Activated gamma-delta T cell treated with Interleukin-2 at 50 U/mL for 16 hours (primary cell): ENCODE measurements around the gene HOXC13.

Experiments
- DNase-seq: peaks from one replicate; pipeline ENCODE4 v3.0.0-alpha.2; 2020

Gene HOXC13, protein sequence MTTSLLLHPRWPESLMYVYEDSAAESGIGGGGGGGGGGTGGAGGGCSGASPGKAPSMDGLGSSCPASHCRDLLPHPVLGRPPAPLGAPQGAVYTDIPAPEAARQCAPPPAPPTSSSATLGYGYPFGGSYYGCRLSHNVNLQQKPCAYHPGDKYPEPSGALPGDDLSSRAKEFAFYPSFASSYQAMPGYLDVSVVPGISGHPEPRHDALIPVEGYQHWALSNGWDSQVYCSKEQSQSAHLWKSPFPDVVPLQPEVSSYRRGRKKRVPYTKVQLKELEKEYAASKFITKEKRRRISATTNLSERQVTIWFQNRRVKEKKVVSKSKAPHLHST

DNA sequence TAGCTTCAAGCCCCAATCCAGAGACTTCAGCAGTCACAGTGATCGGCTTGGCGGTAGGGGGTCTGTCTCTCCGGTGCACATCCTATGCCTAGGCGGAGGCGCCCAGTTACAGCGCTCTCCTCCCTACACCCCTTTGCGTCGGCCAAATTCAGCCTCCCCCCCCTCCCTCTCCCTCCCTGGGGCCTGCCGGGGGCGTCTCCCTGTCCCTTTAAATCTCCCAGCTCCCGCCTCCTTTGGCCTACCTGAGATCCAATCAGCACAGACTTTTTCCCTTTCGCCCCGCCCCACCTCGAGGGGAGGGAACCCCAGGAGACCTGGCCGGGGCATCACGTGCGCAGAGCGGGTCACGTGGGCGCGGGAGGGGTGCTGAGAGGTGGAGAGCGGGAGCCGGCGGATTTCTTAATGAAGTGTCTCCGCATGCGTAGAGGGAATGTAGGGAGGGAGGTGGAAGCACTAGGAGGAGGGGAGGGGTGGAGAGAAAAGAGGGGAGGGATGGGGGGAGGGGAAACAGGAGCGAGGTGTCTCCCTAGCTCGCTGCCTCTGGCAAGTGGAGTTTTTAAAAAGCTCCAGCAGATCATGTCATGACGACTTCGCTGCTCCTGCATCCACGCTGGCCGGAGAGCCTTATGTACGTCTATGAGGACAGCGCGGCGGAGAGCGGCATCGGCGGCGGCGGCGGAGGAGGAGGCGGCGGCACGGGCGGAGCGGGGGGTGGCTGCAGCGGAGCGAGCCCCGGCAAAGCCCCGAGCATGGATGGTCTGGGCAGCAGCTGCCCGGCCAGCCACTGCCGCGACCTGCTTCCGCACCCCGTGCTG, at the start of gene HOXC13:
TSS of gene HOXC13 (plus strand) at position 506 of the 815 bp plus-strand sequence. CDS start at position 582, 76 bp downstream.
- no peak for DNase-seq

DNA sequence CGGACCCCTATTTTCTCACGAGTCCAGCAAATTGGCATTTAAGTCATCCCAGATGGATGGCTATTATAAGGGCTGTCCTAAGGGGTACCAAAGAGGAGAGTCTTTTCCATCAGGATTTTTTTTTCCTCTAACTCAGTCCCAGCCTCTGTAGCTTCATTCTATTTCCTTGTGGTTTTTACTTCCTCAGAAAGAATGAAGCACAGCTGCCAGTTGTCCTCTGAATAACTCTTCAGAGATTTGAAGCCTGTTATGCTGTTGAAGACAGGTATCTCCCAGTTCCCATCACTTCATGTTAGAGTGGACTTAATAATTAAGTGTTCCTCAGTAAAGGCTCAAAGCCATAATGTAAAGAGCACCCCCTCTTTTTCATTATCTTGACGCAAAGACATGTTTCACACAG, 48.5 kb upstream of the HOXC13 start:
- no peak for DNase-seq

DNA sequence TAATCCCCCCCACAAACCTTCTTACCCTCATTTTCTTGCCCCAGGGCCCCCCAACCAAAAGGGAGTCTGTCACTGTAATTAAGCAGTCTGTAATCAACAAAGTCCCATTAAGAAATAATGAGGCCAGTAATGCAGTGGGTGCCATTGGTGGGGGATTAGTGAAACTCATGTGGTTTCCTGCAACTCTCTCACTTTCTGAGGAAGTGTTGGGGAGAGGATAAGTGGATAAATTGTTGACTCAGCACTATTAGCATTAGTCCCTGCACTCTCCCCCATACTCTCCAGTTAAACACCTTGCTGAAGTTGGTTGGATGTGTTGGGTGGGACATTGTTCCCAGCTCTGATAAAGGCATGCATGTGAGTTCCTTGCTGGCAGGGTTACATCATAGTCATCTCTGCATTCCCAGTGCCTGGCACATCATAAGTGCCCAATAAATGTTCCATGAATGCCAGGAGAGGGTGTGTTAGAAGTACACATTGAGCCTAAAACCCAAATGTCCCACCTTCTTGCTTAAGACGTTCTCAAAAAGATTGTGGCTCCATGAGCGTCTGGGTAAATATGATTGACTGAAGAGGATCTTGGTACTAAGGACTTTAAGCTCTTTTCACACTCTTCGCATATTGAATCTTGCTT, 45.8 kb upstream of the HOXC13 start:
- no peak for DNase-seq

DNA sequence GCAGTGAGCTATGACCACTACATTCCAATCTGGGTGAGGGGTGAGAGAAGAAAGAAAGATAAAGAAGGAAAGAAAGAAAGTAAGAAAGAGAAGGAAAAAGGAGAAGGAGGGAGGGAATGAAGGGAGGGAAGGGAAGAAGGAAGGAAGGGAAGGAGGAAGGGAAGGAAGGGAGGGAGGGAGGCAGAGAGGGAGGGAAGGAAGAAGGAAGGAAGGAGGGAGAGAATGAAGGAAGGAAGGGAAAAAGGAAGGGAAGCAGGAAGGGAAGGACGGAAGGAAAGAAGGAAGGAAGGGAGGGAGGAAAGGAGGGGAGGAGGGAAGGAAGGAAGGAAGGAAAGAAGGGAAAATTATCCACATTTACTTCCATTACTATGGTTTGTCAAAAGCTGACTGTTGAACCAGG, 39.4 kb upstream of the HOXC13 start:
- no peak for DNase-seq

DNA sequence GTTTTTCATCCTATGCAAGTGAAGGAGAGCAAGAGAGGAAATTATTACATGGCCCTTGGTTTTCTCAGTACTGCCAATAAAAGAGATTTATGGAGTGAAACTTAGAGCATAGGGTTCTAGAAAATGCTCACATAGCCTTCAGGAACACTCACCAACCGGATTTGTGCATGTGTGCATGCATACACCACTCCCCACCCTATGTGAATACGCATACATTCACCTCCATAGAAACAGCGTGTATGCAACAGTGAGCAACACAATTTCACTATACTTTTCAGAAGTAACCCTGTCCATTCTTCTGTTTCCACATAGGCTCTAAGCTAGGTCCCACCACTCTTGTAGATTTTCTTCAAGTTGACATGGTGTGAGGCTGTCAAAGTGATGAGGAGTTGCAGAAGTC, 31.5 kb upstream of the HOXC13 start:
- DNase-seq: no peak

DNA sequence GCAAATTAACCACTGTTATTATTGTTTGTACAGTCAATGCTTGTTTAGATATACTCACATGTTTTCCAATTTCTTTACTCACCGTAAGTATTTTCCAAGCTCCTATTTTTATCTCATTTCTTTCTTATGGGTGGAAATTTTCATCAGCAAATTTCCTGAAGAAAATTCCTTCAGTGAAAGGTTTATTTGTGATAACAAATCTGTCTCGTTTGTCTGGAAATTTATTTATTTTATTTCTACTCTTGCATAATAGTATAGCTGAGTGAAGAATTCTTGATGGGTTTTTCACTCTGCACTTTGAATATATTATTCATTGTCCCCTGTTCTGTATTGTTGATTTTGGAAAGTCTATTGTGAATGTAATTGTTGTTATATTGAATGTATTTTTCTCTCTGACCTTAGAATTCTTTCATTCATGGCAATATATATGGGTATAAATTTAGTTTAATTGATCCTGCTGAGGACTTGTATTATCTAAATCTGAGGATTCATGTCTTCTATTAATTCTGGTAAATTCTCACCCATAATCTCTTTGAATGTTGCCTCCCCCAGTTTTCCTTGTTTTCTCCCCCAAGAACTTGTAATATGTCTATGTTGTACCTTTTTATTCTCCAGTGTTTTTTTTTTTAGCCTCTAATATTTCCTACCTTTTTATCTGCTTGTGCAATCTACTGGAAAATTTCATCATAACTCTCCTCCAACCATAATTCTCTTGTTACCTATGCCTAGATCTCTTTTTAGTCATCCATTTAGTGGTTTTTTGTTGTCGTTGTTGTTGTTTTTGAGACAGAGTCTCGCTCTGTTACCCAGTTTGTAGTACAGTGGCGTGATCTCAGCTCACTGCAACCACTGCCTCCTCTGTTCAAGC, 21.6 kb upstream of the HOXC13 start:
- no peak for DNase-seq

DNA sequence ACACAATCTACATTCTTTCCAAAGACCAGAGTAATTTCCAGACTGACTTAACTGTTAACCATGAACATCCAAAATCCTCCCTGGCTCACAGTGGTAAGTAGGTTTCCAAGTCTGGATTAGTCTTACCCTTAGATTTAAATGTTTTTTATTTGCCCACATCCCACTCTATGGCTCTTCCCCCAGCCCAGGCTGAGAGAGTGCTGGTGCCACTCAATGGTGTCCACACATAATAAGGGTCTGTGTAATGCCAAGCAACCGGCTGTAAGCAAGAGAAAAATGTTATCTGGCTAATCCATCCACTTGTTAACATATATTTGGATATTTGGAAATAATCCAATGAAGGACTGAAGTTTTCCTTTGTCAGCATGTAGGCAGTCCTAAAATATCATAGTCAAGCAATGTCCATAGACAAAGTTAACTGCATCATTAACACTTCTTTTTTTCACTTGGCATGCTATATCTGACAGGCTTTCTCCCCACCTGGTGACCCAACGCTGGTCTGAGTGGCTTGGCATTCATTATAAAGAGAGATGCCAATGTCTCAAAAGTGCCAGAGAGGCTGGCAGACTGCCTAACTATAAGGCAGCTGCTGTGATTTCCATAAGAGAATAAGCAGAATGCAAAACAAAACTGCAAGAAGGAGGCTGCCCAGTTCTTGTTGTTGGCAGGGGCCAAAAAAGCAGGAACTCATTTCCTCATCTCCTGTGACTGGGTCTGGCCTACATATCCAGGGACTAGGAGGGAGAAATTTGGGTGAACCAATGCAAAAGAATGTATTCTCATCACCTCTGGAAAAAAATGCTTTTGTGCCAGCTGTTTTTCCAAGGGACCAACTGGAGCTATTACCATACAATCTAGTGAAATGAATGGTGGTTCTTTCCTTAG, 13.9 kb upstream of the HOXC13 start:
- DNase-seq: no peak

DNA sequence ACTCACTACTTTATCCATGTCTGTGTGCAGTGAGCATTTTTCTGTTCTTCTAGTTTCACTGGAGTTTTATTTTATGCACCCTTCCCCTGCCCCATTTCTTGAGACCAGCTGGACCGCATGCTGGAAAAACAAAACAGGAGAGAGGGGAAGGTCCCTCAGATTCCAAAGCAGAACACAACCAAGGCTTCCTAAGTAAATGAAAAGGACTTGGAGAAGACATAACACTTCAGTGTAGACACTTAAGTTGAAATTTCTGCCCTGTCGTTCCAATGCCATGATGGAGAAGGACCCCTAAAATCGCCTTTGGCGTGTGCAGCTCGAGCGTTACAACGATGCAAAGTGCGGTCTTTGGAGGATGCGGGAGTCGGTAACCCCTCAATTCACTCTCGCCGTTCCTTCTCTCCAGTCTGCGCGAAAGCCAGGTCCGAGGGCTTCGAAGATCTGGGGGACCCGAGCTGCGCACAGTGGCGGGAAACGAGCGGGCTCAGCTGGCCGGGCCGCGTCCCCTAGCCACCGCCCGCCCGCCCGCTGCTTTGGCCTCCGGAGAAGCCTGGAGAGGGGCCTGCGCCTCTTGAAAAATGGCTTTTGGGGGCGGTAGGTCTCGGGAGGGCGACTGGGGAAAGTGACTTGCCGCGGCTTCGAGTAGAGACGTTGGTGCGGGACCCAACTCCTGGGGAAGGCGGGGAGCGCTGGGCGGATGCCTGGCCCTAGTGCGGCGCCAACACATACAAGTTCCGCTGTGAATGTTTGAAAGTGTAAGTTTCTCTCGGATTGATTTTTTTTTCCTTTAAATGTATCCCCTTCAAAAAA, 11.2 kb upstream of the HOXC13 start:
- no peak for DNase-seq

DNA sequence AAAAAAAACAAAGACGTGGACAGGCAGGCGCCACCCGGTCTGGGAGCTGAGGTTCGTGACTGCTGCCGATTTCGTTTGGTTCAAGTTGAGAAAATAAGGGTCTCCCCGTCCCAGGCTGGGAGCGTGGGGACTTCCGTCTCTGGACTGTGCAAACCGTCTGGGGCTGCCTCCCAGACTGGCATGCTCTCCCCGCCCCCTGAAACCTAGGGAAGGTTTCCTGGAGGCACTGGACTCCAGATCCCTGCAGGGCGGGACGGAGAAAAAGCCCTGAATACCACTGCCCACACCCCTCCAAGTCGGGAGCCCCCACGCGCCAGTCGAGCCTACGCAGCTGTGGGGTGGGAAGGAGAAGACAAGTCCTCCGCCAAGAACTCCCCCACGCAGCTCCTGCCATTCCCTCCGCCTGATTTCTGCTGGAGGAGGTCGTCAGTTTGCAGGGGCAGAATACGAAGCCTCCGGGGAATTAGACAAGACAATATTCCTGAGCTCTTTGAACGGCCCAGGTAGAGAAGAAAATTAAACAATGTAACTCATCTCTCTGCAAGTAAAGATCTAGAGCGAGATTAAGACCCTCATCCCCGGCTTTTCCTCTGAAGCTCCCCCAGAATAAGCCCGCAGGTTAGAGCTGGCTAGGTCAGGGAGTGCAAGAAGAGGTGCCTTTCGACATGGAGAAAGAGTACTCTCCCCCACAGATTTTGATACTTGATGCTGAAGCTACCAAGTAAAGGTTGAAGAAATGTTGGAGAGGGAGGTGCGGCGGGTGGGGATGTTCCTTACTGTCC, 10.4 kb upstream of the HOXC13 start:
- no peak for DNase-seq

DNA sequence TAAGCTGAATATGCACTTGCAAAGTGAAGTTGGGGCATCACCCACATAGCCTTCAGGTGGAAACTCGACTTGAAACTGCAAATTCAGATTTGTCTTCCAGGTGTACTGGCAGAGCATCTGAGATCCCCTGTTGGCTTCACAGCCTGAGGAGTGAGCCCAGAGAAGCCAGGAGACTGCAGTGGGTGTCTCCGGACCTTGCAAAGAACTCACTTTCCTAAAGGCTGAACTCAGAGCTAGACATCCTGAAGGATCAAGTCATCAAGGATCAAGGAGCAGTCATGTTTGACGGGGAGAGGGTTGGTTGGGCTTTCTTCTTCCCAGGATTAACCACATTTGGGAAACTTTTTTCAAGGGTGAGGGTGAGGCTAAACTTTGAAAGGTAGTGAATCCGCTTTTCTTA, 9.1 kb upstream of the HOXC13 start:
- DNase-seq: no peak

DNA sequence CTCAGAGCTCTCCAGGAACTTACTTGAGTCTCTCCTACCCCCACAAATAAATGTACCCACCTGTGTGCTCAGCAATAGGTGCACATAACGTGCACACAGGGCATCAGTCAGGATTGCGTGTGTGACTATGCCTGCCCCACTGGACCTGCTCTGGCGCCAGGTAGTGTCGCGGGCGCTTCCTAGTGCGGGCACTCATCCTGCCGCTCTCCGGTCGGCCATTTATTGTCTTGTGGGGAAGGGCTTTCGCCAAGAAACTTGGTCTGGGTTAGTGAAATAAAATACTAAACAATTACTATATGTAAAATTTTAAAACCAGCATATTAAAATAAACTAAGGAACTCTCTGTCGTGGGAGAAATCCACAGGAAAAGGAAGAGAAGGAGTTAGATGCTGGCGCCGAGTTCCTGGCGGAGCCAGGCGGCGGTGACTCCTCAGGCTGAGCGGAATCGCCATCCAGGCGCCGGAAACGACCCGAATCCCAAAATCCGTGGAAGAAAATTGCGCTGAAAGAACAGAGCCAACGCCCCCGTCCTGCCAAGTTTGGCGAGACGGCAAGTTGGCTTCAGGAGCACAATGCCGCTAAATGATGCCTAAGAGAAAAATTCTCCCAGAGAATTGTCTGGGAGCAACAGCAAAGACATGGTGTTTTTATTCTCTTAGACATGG, 7.9 kb upstream of the HOXC13 start:
- DNase-seq: no peak

DNA sequence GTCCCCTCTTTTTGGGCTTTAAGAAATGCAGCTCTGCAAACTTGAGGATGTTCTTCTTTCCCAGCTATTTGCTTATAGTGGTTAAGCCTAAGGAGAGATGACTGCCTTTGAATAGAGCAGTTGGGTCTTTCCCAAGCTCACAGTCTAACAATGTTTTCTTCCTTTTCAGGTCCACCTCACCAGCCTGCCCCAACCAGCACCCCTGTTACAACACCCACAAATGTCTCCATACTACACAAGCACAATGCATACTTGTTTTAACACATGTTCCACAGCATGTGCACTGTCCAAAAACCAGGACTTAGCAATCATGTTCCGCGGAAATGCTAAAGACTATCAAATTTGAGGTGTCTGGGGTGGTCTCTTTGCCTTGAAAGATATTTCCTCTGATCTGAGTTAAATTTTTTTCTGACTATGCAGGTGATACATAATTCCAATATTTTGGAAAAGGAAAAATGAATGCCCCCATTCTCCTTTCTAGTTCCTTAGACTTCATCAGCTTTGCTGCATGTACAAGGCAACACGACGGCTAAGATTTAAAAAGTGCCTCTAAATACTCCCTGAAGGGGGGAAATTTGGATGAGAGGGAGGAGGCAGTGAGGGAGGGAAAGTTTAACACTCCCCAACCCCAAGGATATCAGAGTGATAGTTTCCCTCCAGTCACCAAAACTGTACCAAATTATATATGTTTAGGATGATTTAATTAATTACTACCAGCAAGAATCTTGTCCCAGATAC, 6.6 kb upstream of the HOXC13 start:
- no peak for DNase-seq

DNA sequence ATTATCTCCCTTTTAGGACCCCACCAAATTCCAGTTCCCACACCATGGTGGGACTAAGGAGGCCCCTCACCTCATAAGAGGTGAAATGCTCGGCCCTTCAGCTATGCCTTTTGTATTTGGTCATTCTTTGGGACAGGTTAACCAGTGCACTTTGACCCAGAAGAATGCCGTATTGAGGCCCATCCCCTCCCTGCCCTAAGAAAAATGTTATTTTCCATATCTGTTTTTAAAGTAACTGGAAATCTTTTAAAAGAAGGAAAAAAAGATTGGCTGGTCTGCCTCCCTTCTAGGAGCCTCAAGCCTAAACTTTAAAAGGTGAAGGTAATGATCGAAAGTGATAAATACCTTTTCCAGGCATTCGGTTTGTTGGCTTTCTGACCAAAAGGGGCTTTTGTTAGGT, 5.7 kb upstream of the HOXC13 start:
- no peak for DNase-seq

DNA sequence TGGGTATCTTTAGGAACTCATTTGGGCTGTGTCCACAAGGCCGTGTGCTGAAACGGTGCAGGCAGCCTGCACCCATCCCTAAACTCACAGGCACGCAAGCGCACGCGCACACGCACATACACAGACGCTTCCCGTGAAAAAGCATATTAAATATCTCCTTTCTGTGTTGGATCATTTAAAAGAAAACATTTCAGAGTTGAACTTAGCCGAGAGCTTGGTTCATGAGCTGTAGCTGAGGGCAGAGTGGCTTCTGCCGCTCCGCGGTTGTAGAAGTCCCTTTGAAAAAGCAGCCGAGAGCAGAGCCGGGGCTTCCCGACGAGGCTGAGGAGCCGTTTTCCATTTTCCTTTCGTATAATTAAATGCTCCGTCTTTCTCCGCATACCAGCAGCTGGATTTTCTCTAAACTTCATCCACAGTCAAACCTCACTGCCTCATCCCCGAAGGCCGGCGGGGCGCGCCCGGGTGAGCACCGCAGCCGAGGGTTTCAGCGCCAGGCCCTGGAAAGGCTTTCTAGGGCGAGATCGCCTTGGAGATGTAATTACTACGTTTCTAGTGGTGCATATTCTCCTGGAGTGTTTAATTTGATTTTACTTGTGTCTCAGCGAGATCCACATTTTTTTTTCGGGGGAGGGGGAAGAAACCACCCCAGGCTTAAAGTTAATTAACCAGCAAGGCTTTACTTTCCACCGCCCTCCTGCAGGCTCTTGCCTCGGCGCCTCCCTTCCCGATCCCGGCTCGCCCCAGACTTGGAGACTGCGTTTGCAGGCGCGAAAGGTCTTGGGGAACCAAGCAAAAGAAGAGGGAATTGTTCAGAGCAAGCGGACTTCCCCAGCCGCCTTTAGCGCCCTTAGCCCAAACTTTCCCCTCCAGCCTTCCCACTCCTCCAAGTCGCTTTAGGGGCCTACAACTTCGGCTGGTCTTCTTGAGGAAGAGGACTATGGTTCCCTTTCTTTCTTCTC, 3.0 kb upstream of the HOXC13 start:
- no peak for DNase-seq

DNA sequence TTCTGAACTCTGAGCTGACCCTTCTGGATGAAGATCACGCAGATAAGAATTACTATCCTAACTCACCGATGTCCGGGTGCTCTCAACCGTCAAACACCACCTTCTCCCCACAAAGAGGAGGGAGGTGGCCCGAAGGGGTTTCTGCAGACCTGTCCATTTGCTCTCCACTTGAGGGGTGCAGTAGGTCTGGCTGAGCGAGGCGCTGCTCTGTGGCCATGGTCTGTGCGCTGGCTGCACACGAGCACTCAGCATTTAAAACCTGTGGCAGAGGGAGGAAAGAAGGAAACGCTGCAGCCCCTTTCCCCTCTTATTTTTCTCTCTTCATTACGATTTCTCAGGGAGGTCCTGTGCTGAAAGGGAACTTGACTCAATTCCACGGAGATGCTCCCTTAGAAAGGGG, 1.5 kb upstream of the HOXC13 start:
- DNase-seq: no peak

DNA sequence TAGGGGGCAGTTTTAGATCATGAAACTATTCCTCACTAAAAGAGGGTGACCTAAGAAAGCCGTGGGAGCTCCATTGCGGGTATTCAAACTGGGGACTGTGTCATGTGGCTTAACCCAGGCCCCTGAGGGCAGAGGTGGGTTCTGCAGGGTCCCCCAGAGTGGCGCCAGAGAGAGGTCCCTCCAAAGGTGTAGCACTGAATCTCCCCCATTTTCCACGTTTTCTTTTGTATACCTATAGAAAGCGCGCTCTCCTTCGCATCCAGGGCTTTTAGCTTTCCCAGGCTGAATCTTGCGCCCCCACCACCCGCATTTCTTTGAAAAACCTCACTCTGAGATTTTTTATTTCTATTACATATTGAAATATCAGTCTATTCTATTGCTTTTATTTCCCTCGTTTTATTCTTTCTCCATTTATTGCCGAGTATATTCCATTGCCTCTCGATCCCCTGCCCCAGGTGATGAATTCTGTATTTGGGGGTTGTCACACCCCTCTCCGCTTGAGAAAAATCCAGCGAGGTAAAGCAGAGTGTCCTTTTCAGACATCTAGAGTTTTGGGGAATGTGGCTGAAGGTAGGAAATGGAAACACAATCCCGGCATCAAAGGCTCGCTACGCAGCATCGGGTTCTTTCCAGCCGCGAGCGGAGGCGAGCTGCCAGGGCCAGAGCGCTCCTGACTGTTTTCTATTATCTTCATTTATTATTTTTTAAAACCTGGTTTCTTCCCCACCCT, 870 bp upstream of the HOXC13 start:
- DNase-seq: no peak
